Astrocyte of the cerebellum (primary cell): Measurements from ENCODE around the gene CTAG1B.

Experiments used
- DNase-seq: peaks from one replicate; pipeline ENCODE4 v3.0.0-alpha.2; 2011; ENCODE audit warnings: low read depth
- H3K4me3 ChIP-seq: 2 replicates; pipeline ENCODE4 v1.5.1; 2011; ENCODE audit warnings: mild to moderate bottlenecking, low read depth, low read length, moderate library complexity
- in situ Hi-C: cut with HindIII; loops from 2 replicates; pipeline ENCODE4 v1.10.0; 2017; ENCODE audit warnings: low sequenced_read_pairs
- TF ChIP-seq, protein P1 (sequence below): IDR thresholded peaks from 2 replicates; pipeline ENCODE4 v1.5.1; 2012; ENCODE audit warnings: low read length, low read depth, moderate library complexity, mild to moderate bottlenecking; ENCODE audit errors: missing control alignments

The CTAG1B gene

GRCh38 chrX:154607370-154607769 lies 11.7 kb downstream of the CTAG1B start:
- DNase-seq: no peak
- no peak overlapping the region for H3K4me3 ChIP-seq
- in situ Hi-C loops: no loop called here
- TF ChIP-seq, protein P1, sequence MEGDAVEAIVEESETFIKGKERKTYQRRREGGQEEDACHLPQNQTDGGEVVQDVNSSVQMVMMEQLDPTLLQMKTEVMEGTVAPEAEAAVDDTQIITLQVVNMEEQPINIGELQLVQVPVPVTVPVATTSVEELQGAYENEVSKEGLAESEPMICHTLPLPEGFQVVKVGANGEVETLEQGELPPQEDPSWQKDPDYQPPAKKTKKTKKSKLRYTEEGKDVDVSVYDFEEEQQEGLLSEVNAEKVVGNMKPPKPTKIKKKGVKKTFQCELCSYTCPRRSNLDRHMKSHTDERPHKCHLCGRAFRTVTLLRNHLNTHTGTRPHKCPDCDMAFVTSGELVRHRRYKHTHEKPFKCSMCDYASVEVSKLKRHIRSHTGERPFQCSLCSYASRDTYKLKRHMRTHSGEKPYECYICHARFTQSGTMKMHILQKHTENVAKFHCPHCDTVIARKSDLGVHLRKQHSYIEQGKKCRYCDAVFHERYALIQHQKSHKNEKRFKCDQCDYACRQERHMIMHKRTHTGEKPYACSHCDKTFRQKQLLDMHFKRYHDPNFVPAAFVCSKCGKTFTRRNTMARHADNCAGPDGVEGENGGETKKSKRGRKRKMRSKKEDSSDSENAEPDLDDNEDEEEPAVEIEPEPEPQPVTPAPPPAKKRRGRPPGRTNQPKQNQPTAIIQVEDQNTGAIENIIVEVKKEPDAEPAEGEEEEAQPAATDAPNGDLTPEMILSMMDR: no peak

DNA sequence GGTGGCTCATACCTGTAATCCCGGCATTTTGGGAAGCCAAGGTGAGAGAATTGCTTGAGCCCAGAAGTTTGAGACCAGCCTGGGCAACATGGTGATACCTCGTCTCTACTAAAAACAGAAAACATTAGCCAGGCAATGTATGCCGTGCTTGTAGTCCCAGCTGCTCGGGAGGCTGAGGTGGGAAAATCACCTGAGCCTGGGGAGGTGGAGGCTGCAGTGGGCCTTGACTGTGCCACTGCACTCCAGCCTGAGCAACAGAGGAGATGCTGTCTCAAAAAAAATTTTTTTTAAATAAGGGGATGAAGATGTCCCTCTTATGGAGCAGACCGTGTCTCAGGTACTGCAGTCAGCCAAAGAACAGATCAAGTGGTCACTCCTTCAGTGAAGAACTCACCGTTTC lies 13.5 kb downstream of the CTAG1B start:
- in situ Hi-C loops: no loop called here
- TF ChIP-seq, protein P1: no peak

DNA sequence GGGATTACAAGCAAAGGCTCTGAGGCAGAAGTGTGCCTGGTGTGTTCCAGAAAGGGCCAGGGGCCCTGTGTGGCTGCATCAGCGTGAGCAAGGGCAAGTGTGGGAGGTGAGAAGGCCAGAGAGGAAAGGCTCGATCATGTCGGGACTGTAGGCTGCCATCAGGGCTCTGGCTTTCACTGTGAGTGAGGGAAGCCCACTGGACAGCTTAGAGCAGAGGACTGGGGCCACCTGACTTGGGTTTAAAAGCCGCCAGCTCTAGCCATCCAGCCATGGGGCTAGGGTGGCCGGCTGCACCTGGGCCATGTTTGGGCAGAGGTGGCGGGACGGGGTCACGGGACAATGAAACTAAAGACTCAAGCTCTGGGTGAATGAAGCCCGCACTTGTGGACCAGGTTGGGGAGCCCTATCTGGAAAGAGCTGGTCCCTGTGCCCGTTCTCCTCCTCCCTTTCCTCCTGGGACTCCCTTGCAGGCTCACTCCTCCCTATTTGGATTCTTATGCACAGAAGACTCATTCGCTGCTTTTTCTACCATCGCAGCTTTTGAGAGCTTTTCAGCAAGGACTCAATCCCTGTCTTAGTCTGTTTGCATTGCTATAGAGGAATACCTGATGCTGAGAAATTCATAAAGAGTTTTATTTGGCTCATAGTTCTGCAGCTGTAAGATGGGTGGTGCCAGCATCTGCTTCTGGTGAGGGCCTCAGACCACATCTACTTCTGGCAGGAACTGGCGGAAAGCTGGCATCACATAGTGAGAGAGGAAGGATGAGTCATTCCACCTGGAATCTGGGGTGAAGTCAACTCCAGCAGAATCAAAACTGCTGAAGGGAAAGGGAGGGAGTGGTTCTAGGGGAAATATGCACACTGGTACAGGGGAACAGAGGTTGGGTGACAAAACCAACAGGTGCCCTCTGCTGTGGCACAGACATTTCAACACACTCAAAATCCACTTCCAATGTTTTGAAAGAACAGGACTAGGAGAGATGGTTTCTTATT lies 15.3 kb downstream of the CTAG1B start:
- TF ChIP-seq, protein P1: no peak
- no peak overlapping the region for H3K4me3 ChIP-seq
- in situ Hi-C loops: no loop called here
- DNase-seq: no peak

More for the DNA sequence above, 13.5 kb downstream of the CTAG1B start:
- DNase-seq: no peak
- no peak overlapping the region for H3K4me3 ChIP-seq

- TF ChIP-seq, protein P1: no peak
- DNase-seq: no peak
- in situ Hi-C loops: no loop called here
- no peak overlapping the region for H3K4me3 ChIP-seq
Measured at GRCh38 chrX:154602766-154603437, 16.2 kb downstream of the CTAG1B start.

GRCh38 chrX:154602226-154602625 lies 16.9 kb downstream of the CTAG1B start:
- H3K4me3 ChIP-seq: no peak overlapping the region
- TF ChIP-seq, protein P1: no peak
- DNase-seq: no peak
- in situ Hi-C loops: no loop called here

DNA sequence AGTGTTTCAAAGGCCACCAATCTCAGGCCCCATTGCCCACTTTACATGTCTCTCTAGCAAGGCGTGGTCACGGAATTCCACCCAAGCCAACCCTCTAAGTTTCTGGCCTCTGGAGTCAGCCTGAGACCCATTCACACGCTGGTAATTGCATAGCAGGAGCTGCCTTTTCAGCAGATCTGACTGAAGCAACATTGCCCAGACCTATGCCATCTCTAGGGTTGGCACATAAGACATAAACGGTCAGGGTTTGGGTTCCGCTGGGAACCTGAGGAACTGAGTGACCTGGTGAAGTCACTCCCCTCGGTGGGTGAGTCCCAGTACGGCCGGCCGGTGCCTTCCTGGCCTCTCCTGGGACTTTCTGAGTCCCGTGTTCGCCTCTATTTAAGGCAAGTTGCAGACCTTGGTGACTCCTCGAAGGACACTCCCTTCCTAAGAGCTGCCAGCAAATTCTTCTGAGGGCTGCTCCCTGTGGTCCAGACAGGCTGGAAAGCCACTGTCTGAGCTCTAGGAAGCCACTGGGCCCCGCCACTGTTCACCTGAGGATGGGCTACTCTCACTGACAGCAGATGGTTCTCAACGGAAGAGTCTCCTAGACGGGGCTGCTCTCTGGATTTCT lies 18.2 kb downstream of the CTAG1B start:
- in situ Hi-C loops: no loop called here
- no peak overlapping the region for H3K4me3 ChIP-seq
- TF ChIP-seq, protein P1: no peak
- no peak for DNase-seq
